ENCODE data around the gene TPST1. TPM values are rescaled to one million over a fixed set of nuclear protein-coding genes. Genes with fewer than 3 reads are reported as not detected.

The TPST1 gene
- total RNA-seq, 4 donors from 2014 or later: 9.6 to 22.4 (median 14.4) TPM

DNA sequence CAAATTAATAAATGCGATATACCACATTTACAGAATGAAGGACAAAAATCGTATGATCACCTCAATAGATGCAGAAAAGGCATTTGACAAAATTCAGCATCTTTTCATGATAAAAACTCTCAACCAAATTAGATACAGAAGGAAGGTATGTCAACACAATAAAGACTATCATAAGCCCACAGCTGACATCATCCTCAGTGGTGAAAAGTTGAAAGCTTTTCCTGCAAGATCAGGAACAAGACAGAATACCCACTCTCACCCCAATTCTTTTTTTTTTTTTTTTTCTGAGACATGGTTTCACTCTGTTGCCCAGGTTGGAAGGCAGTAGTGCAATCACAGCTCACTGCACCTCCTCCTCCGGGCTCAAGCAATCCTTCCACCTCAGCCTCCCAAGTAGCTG is 67.2 kb downstream of the TPST1 start:
- TF ChIP-seq, protein P1, sequence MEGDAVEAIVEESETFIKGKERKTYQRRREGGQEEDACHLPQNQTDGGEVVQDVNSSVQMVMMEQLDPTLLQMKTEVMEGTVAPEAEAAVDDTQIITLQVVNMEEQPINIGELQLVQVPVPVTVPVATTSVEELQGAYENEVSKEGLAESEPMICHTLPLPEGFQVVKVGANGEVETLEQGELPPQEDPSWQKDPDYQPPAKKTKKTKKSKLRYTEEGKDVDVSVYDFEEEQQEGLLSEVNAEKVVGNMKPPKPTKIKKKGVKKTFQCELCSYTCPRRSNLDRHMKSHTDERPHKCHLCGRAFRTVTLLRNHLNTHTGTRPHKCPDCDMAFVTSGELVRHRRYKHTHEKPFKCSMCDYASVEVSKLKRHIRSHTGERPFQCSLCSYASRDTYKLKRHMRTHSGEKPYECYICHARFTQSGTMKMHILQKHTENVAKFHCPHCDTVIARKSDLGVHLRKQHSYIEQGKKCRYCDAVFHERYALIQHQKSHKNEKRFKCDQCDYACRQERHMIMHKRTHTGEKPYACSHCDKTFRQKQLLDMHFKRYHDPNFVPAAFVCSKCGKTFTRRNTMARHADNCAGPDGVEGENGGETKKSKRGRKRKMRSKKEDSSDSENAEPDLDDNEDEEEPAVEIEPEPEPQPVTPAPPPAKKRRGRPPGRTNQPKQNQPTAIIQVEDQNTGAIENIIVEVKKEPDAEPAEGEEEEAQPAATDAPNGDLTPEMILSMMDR (IDR thresholded peaks at IDR 0.05): no peak
- TF ChIP-seq POLR2A (IDR thresholded peaks at IDR 0.05; ENCODE audit: low read depth) (no peak), POLR2AphosphoS5 (IDR thresholded peaks at IDR 0.05) (no peak), EP300 (IDR thresholded peaks at IDR 0.05) (no peak)
- Histone ChIP-seq H3K36me3 (no peaks in the 10 kb centered on the region), H3K4me1 (peaks cover 0 to 9% (median 3%) of the 10 kb centered on the region in 4 donors), H3K27me3 (no peaks in the 10 kb centered on the region), H3K27ac (replicated peaks in 1 of 4) (no peak overlapping the region), H3K4me3 (no peak overlapping the region), H3K9me3 (no peaks in the 10 kb centered on the region)
- intact Hi-C loops (cut with DNase I): no loop called here
- WGBS: 97% methylated on average over 3 of the region's 3 CpGs
- no peak for DNase-seq (ENCODE audit: extremely low spot score)

DNA sequence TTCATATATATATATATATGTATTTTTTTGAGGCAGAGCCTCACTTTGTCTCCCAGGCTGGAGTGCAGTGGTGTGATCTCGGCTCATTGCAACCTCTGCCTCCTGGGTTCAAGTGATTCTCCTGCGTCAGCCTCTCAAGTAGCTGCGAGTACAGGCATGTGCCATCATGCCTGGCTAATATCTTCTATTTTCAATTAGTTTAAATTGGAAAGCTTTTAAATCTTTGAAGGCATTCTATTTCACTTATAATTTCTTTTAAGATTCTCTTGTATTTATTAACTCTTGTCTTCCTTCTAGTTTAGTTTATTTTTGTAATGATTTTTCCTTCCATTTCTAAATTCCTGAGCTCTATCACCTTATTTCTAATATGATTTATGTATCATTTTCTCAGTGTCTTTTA is 71.2 kb downstream of the TPST1 start:
- WGBS: 84% methylated on average over 3 of the region's 3 CpGs
- TF ChIP-seq POLR2A (IDR thresholded peaks at IDR 0.05; ENCODE audit: low read depth) (no peak), EP300 (IDR thresholded peaks at IDR 0.05) (no peak), POLR2AphosphoS5 (IDR thresholded peaks at IDR 0.05) (no peak)
- TF ChIP-seq, protein P1 (IDR thresholded peaks at IDR 0.05): no peak

DNA sequence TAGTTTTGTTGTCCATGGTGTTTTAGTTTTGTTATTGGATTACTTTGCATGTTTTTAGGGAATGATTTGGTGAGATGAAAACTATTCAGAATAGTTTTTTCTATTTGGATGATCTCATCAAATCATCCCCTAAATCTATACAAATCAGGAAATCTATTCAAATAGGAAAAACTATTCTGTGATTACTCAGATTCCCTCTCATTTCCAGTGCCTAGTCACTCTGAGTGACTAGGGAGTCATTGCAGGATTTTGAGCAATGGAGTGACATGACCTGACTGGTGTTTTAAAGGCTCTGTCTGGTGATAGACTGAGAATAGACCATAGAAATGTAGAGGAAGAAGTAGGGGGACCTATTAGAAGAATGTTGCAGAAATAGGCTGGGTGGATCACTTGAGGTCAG is 72.4 kb downstream of the TPST1 start:
- Histone ChIP-seq H3K4me3 (no peak overlapping the region), H3K36me3 (no peaks in the 10 kb centered on the region), H3K4me1 (peaks cover 9 to 15% (median 13%) of the 10 kb centered on the region in 4 donors), H3K27me3 (no peaks in the 10 kb centered on the region), H3K27ac (replicated peaks in 1 of 4) (no peak overlapping the region), H3K9me3 (no peaks in the 10 kb centered on the region)
- DNase-seq (ENCODE audit: extremely low spot score): no peak
- no peak for TF ChIP-seq POLR2A (IDR thresholded peaks at IDR 0.05; ENCODE audit: low read depth)
- intact Hi-C loops (cut with DNase I): no loop called here

More for the DNA sequence above, 71.2 kb downstream of the TPST1 start:
- H3K27me3 ChIP-seq: no peaks in the 10 kb centered on the region
- H3K4me3 ChIP-seq: no peak overlapping the region
- no peak for DNase-seq (ENCODE audit: extremely low spot score)
- no peaks in the 10 kb centered on the region for H3K9me3 ChIP-seq
- no peaks in the 10 kb centered on the region for H3K36me3 ChIP-seq
- peaks cover 0 to 4% (median 2%) of the 10 kb centered on the region in 4 donors for H3K4me1 ChIP-seq
- H3K27ac ChIP-seq (replicated peaks in 1 of 4): no peak overlapping the region
- intact Hi-C loops (cut with DNase I): no loop called here

DNA sequence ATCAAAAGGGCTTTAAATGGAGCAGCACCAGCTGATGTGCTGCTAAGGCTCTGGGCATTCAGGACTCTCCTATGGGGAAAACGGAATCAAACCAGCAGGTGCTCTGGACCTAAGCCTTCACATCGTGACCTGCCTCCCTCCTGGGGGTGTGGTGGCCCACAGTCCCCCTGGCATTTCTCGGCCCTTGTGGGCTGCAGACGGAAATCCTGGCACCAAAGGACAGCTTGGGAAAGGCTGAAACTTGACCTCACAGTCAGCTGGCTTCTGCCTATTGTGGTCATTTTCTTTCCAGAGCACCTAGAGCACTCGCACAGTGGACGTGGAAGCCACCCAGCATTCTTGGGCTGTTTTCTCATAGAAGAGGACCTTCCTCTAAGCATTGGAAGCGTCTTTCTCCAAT is 74.8 kb downstream of the TPST1 start:
- H3K4me3 ChIP-seq: no peak overlapping the region
- H3K4me1 ChIP-seq: peaks cover 15 to 28% (median 23%) of the 10 kb centered on the region in 4 donors
- no peaks in the 10 kb centered on the region for H3K27me3 ChIP-seq
- no peak overlapping the region for H3K27ac ChIP-seq (replicated peaks in 1 of 4)
- intact Hi-C loops (cut with DNase I): no loop called here
- no peaks in the 10 kb centered on the region for H3K9me3 ChIP-seq
- TF ChIP-seq, protein P1 (IDR thresholded peaks at IDR 0.05): no peak
- TF ChIP-seq EP300 (IDR thresholded peaks at IDR 0.05): no peak
- no peak for TF ChIP-seq POLR2AphosphoS5 (IDR thresholded peaks at IDR 0.05)
- TF ChIP-seq POLR2A (IDR thresholded peaks at IDR 0.05; ENCODE audit: low read depth): no peak
- no peaks in the 10 kb centered on the region for H3K36me3 ChIP-seq
- DNase-seq (ENCODE audit: extremely low spot score): no peak
- 88% methylated on average over 7 of the region's 7 CpGs for WGBS

DNA sequence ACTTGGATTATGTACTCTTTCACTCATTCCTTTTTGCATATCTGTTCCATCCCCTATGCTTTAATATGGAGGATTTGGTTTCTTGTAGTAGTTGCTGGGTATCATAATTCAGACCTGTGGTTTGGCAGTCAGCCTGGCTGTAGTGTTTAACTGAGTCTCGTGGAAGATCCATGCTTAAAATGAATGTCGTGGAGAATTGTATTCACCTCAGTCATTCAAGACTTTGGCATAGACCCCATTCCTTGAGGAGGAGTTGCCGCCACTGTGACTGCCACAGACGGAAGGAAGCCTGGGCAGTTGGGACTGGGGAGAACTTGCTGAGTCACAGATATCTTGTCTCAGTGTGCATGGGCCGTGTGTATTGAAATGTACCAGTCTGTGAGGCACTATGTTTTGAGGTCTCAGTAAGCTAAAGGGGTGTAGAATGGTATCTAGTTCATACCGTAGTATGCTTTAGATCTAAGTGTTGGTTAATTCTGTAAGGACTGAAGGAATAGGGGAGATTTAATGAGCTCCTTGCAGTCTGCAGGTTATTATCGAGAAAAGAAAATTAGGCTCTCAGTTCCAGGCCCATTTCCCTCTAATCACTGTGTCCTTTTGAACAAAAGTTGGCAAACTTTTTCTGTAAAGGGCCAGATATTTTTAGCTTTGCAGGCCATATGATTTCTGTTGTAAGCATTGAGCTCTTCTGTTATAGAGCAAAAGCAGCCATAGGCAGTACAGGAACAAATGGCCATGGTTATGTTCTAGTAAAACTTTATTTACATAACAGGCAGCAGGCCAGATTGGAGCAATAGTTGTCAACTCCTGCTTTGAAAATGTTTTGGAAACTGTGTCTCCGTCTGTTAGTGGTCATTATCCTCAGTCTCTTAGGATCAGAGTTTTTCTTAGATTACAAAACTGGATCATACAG is 76.8 kb downstream of the TPST1 start:
- Histone ChIP-seq H3K4me3 (no peak overlapping the region), H3K9me3 (no peaks in the 10 kb centered on the region), H3K27ac (replicated peaks in 1 of 4) (peak overlapping the region; percentile 52 to 71 (median 66)), H3K4me1 (peaks cover 15 to 28% (median 23%) of the 10 kb centered on the region in 4 donors), H3K36me3 (no peaks in the 10 kb centered on the region), H3K27me3 (no peaks in the 10 kb centered on the region)
- 24% methylated on average over 8 of the region's 8 CpGs for WGBS
- TF ChIP-seq POLR2AphosphoS5 (IDR thresholded peaks at IDR 0.05) (peak; percentile 15 to 44), POLR2A (IDR thresholded peaks at IDR 0.05; ENCODE audit: low read depth) (no peak), EP300 (IDR thresholded peaks at IDR 0.05) (no peak)
- TF ChIP-seq, protein P1 (IDR thresholded peaks at IDR 0.05): no peak
- intact Hi-C loops (cut with DNase I): no loop called here
- no peak for DNase-seq (ENCODE audit: extremely low spot score)
